ENCODE results near the gene ALK.
A peak's percentile ranks its signal among the peaks of the same experiment; 100 is the strongest.

Gene ALK

GRCh38 chr2:29482348-29482747, 439.0 kb downstream of the ALK start:
- no peak for DNase-seq

- DNase-seq = no peak
These were observed 440.1 kb downstream of the ALK start for GRCh38 chr2:29481313-29481712.

- DNase-seq = no peak
These were observed 441.0 kb downstream of the ALK start for GRCh38 chr2:29480426-29480825.

DNA sequence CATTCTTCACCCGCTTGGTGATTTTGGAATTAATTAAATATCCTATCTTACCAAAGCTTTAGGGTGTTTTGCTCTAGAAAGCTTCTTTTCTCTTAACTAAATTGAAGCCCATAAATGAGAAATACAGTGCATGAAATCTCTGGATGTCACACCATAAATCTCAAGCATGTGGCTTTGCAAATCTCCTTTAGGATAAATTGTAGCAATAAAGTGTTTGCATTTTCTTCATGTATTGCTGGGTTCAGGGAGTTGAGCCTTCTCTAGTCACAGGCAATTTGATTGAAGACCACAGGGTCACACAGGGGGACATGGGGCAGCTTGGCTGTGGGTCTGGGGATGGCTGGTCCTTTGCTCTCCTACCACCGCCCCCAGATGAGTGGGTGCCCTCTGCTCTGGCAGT, 442.0 kb downstream of the ALK start:
- DNase-seq = no peak

GRCh38 chr2:29478641-29479040, 442.7 kb downstream of the ALK start:
- DNase-seq = no peak

DNA sequence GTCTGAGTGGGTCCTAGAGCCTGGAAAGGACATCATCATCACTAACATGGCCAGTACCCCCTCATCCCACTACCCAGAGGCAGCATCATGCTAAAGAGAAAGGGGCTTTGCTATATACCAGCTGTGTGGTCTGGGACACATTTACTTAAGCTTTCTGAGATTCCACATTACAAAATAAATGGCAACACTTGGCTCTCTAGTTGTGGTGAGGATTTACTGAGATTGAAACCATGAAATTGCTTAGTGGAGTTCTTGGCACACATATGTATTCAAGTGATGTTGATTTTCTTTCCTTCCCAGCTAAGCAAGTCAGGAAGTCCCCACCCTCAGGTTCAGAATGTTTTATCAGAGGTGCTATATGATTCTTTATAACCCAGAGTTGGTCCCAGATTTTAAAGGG, 444.2 kb downstream of the ALK start:
- no peak for DNase-seq

DNA sequence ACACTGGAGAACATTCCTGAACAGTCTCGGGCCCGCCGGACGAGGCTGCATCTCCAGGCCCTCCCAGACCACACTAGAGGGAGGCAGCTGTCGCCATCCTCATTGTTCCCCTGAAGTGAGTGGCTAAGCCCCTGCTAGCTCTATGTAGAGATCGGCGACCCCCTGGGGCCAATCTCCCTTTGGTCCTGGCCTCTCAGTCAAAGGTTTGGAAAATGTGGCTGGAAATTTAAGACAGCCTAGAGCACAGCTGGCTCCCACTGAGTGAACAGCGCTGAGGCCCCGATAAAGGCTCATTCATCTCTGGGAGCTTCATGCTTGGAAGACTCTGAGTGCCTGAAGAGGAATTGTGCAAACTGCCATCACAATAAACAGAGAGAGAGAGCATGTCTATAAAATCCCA, 445.9 kb downstream of the ALK start:
- DNase-seq = no peak

DNA sequence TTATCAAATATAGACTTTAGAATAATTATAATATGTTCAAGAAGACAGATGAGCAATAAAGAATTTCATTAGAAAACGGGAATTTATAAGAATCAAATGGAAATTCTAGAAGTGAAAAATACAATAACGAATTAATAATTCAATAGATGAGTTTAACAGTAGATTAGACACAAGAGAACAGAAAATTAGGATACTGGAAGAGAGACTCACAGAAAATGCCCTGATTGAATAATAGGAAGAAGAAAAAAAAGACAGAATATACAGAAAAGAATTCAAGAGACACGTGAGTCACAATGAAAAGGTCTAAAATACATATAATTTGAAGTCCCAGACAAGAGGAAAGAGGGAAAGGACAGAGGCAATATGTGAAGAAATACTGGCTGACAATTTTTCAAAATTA, 451.4 kb downstream of the ALK start:
- DNase-seq = no peak

- peak; percentile 69 for DNase-seq
These were observed 451.9 kb downstream of the ALK start for GRCh38 chr2:29469516-29469915.

DNA sequence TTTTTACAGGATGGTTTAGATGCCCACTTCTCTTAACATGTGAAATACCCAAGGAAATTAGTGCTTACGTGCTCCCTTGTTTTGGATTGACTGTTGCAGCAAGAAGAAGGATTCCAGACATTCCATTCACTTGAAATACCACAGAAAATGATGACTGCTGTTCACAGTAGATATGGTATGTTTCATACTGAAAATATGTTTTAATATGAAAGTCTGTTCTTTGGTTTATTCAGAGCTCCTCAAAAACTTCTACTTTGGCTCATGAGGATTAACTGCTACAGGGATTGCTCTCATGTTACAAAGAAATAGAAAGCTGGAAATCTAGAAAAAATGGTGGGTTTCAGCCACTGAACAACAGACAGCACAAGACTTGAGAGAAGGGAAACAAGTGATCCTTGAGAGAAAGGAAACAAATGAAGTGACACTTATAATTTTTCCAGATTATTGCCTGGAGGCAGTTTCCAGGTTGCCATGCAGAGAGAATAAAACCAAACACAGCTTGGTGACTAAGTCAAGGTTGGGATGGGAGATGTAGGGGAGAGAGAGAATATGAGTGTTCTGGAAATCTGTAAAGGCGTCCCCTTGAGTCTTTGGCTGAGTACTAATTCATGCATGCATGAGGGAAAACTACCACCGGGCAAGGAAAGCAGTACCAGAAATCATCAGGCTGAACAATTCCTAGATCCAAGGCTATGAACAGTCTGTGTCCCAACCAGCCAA, 458.0 kb downstream of the ALK start:
- peak; percentile 93 for DNase-seq

GRCh38 chr2:29462293-29462692, 459.1 kb downstream of the ALK start:
- DNase-seq = peak; percentile 86

- DNase-seq = no peak
These were observed 461.2 kb downstream of the ALK start for GRCh38 chr2:29460190-29460589.

DNA sequence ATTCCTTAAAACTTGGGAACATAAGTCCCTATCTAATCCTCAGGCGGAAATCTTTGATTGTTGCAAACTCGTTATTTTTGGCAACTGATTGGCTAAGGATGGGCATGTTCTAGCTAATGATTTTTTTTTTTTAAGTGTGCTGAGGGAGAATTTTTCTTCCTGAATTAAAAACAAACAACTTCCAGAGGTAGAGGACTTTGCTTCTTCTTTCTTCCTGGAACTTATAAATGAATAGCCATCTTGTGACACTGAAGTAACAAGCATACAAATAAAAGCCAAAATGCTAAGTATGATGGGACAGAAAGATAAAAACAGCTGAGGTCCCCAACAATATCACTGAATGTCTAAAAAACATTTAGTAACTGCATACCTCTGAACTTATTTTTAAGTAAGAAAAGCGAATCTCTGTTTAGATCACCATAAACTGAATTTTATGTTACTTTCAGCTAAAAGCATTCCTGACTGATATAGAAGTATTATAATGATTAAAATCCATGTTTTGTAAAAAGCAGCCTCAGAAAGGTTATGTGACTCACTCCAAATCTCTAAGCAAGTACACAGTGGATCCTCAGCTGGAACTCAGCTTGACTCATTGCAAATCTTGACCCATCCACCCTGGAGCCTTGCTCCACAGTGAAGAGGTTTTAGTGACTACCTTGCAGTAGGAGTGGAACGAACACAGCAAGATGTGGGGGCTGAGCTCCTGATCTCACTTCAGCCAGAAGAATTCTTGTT, 461.8 kb downstream of the ALK start:
- peak; percentile 81 for DNase-seq

DNA sequence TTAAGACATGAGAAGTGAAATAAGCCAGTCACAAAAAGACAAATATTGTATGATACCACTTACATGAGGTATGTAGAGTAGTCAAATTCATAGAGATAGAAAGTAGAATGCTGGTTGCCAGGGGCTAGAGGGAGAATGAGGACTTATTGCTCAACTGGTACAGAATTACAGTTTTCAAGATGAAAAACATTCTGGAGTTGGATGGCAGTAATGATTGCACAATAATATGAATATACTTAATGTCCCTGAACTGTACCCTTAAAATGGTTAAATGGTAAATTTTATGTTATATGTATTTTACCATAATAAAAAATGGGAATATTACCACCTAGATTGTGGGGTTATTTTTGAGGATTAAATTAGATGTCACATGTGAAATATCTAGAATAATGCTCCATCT, 465.0 kb downstream of the ALK start:
- DNase-seq = no peak

- DNase-seq = peak; percentile 26
These were observed 466.1 kb downstream of the ALK start for GRCh38 chr2:29455200-29455860.

- no peak for DNase-seq
These were observed 469.4 kb downstream of the ALK start for GRCh38 chr2:29452036-29452435.

DNA sequence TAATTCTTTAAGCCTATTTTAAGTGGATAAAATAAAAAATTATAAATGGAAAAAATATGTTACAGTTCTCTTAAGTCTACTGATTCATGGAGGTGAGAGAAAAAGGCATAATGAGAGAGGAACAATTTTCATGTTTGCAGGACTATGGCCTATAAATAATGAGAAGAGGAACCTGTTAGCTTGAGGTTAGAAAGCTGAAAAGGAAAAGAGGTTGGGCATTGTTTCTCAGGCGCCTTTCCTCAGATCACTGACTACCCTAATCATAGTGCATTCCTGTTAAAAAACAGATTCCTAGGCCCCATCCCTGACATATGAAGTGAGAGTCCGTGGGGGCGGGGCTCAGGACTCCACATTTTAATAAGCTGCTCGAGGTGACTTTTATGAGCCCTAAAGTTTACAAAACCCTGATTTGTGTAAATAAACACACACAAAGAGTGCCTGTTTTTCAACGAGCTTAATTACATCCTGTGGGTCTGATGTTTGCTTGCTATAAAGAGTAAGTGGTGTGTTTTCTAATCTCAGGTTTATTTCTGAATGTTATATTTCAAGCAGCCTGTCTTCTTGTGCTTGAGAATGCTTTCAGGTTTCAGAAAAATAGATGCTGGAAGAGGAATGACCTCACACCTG, 470.7 kb downstream of the ALK start:
- DNase-seq = no peak

GRCh38 chr2:29449499-29449898, 471.9 kb downstream of the ALK start:
- no peak for DNase-seq

DNA sequence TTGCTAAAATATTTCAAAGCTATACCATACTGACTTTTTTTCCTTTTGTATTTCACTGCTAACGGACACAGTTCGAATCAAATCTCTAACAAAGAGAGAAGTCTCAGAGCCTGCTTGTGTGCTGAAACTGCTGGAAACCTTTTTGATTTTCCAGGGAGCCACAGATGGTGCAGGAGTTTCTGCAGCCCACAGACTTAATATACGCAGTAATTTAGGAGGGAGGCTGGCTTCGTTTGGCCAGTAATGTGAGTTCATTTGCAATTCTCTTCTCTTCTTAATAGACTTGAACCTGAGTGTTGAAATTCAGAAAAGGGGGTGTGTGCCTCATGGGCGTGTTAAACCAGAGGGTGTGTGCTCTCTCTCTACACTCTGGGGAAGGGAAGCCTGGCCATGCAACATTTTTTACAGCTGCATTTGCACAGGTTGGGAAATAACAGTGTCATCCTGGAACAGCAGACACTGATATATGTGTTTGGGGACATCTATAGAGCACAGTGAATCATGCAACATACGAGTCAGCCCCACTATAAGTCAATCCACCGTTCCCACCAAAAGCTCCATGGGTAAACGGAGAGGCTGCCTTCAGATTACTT, 473.2 kb downstream of the ALK start:
- no peak for DNase-seq

DNA sequence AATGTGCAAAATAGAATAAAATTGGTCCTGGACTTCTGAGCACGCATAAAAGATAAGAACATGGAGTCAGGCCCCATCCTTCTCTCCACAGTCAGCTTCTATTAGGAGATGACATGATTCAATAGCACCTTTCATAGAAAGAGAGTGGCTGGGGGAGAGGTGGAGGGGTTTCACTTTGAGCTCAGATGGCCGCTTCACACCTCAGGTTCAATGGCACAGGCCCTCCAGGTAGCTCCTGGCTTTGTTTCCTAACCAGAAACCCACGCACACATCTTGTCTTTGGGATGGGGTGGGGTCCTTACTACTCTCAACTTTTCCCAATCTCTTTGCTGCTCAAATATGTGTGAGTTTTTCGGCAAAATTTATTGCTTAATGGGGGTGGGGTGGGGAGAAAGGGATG, 473.9 kb downstream of the ALK start:
- DNase-seq = no peak

- DNase-seq = peak; percentile 15
These were observed 474.5 kb downstream of the ALK start for GRCh38 chr2:29446847-29447246.

DNA sequence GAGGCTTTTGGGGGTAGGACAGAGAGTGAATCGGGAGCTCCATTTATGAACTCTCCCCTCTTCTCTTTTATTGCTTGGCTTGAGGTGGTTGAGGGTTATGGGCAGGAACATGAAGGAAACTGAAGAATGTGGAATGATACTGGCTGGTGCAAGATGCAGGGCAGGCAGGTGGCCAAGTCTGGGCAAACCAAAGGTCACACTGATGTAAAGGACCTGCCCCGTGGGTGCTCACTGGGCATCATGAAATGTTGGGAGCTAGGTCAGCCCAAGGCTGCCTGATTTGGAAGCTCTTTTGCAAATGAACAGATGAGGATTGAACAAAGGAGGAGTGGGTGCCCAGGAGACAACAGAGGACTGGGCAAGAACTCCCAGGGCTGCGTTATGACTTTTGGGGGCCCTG, 477.2 kb downstream of the ALK start:
- no peak for DNase-seq

DNA sequence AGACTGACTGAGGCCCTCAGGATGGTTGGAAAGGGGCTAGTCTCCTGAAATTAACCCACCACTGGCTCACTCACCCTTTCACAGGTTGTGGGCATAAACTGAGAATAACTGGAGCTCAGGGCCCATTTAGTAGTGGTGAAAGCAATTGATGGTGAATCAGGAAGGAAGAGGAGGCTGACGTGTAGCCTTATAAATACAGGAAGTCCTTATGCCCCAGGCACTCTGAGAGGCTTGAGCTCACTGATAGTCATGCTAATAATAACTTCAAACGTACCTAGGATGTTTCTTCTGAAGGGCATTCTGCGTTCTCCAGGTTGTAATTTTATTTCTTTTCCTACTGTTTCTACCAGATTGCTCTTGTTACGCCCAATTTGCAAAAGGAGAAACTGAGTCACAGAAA, 477.8 kb downstream of the ALK start:
- no peak for DNase-seq

Data from fibroblast of skin of right biceps (primary cell).